ENCODE data around the gene HOTAIR.

DNA sequence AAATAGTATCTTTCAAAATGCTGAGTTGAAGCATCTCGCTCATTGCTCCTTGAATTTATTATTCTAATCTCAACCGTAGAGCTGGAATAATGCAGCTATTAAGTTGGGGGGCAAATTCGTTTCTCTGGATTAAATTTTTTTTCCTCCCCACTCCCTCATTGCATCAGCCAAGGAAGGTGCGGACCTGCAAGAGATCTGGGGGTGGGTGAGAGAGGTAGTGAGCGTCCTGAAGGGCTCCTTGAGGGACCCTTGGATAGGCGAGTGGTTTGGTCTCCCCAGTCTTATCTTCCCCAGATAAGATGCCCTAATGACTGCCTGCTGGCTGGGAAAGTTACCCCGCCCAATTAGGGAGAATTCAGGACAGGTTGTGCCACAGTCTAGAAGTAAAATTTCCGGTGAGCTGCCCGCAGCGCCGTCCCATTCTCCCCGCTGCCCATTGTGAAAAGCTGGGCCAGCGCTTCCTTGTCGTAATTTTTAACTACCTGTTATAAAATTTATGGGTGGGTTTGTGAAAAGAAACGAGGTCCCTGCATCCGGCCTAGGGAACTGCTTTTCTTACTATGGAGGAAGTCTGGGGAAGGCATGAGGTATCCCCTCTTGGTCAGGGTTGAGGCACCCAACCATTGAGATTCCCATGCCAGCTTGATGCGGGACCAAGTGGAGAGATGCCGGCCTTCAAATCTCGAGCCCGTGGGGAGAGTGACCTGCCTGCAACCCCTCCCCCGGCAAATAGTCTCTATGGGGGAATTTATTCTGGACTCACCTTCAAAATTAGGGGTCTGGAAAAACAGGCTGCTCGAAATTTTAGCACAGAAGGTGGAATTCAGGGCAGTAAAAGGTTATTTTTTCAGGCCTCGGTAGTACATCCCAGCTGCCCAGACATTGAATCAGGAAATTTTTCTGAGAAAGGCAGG lies 40.5 kb upstream of the HOTAIR start:
- TF ChIP-seq, protein P1, sequence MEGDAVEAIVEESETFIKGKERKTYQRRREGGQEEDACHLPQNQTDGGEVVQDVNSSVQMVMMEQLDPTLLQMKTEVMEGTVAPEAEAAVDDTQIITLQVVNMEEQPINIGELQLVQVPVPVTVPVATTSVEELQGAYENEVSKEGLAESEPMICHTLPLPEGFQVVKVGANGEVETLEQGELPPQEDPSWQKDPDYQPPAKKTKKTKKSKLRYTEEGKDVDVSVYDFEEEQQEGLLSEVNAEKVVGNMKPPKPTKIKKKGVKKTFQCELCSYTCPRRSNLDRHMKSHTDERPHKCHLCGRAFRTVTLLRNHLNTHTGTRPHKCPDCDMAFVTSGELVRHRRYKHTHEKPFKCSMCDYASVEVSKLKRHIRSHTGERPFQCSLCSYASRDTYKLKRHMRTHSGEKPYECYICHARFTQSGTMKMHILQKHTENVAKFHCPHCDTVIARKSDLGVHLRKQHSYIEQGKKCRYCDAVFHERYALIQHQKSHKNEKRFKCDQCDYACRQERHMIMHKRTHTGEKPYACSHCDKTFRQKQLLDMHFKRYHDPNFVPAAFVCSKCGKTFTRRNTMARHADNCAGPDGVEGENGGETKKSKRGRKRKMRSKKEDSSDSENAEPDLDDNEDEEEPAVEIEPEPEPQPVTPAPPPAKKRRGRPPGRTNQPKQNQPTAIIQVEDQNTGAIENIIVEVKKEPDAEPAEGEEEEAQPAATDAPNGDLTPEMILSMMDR (IDR thresholded peaks at IDR 0.05): no peak
- TF ChIP-seq EZH2 (IDR thresholded peaks at IDR 0.05): peak; percentile 84

Measured in neural progenitor cell (in vitro differentiated cells).